Measurements from ENCODE around the gene SNX2.

DNA sequence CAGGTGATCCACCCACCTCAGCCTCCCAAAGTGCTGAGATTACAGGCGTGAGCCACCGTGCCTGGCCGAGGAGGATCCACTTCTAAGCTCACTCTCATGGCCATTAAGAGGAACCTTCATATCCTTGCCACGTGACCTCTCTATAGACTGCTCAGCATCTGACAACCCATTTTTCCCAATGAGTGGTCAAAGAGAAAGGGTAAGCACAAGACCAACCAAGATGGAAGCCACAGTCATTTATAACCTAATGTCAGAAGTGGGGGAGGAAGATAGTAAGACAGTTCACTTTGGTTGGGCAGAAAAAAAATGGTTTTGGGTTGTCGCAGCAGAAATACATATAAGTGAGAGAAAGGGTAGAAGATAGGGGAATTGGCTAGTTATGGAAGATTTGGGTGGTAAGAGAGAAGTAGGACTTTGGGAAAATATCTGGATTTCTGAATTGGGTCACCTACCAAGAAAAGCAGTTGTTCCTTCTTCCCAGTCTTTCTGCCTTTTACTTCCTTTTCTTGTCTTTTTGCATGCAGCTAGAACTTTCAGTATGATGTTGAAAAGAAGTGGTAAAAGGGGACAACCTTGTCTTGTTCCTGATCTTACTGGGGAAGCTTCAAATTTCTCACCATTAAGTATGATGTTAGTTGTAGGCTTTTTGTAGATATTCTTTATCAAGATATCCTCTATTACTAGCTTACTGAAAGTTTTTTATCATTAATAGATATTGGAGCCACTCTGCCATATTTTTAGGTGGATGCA, 15.6 kb downstream of the SNX2 start:
- no peak for TF ChIP-seq CTCF (IDR thresholded peaks at IDR 0.05)
- no peak for TF ChIP-seq POLR2A (IDR thresholded peaks at IDR 0.05)
